ENCODE measurements around the gene P3H2.
"Not testable (repeated sequence)": the region's sequence is repeated elsewhere in the genome, so short reads cannot be mapped to it uniquely, and the experiment has no call there.

Gene P3H2

DNA sequence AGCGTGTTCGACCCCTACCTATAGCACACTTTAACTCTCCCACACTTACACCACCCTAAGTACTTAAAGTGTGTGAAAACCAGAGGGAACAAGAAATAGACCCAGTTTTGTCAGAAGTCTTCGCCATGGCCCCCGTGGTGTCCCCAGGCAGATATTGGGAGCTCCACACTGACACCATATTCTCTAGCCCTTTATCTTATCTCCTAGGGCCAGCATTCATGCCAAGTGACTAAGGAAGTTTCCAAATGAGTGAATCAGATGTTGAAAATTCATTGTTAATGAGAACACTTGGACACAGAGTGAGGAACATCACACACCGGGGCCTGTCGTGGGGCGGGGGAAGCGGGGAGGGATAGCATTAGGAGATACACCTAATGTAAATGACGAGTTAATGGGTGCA lies 31.8 kb downstream of the P3H2 start:
- no peak for FAIRE-seq
- DNase-seq (ENCODE audit: insufficient read length, low spot score), result no peak

DNA sequence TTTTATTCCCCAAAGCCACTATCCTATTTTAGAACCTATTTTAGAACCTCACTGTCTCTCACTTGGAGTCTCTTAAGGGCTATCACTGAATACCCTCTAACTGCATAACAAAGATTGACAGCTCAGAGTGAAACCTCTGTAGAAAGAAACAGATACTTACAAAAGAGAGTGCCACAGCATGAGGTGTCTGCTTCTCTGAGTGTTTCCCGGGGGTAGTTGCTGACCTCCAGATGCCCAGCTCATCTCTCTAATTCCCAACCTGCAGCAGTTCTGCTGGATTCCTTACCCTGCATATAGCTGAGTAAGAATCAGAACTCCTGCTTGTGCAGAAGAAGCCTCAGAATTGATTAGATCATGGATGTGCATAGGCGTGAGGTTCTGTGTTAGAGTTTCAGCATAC lies 34.5 kb downstream of the P3H2 start:
- DNase-seq (ENCODE audit: insufficient read length, low spot score) (no peak), FAIRE-seq (no peak)

DNA sequence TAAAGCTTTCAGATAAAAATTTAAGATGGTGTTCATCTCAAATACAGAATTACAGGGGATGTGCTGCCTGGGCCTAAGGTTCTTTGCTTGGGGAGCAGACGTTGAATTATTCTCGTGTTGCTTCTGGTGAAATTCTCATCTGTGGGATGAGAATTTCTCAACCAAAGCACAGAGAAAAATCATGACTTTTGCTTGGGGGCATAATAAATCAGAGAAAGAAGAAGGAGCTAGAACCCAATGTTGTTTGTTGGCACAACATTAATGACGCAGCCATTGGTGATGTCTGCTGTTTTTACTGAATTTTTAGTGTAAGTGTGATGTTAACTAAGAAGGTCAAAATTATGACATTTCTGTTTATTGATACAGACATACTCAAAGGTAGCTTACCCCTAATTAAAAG lies 35.7 kb downstream of the P3H2 start:
- no peak for FAIRE-seq
- no peak for DNase-seq (ENCODE audit: insufficient read length, low spot score)

DNA sequence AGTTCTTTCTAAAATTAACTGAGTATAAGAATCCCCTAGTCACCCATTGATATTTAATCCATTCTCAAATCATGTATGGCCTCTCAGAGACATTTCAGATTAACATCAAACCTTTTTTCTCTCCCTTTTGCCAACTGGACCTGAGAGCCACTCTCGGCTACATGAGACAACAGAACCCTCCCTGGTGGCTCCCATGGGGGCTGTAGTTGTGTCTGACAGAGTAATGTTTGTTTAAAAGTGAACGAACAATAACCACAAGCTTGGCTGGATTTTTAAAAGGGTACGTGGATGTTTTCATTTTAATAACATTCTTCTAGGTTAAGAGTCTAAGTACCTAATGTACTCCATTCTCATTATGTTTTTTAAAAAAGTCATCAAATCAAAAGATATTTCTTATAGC lies 37.1 kb downstream of the P3H2 start:
- DNase-seq (ENCODE audit: insufficient read length, low spot score), result no peak
- FAIRE-seq, result no peak

DNA sequence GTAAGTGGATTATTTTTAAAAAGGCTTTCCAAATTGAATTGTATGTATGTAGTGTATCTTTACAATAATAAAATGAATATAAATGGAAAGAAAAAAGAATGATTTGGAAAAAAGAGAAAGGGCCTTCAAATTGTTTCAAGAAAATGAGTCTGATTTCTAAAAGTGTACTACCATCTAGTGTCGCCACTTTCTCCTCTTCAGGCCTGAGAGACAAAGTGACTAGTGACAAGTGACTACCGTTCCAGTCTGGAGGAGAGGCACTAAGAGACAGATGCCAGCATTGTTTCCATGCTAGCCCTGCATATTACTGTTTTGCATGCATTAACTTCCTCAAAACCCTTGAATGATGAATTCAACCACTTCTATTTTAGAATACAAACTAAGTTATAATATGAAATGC lies 39.3 kb downstream of the P3H2 start:
- DNase-seq (ENCODE audit: insufficient read length, low spot score) (no peak), FAIRE-seq (no peak)

DNA sequence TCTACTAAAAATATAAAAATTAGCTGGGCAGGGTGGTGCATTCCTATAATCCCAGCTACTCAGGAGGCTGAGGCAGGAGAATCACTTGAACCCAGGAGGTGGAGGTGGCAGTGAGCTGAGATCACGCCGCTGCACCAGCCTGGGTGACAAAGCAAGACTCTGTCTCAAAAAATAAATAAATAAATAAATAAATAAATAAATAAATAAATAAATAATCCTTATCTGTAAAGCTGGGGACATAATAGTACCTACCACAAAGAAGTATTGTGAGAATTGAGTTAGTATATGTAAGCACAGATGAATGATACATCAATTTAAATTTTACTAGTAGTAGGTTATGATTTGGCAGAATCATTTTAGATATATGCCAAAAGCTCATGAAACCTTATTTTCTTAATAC lies 41.5 kb downstream of the P3H2 start:
- not testable (repeated sequence) for FAIRE-seq; DNase-seq (ENCODE audit: insufficient read length, low spot score)

DNA sequence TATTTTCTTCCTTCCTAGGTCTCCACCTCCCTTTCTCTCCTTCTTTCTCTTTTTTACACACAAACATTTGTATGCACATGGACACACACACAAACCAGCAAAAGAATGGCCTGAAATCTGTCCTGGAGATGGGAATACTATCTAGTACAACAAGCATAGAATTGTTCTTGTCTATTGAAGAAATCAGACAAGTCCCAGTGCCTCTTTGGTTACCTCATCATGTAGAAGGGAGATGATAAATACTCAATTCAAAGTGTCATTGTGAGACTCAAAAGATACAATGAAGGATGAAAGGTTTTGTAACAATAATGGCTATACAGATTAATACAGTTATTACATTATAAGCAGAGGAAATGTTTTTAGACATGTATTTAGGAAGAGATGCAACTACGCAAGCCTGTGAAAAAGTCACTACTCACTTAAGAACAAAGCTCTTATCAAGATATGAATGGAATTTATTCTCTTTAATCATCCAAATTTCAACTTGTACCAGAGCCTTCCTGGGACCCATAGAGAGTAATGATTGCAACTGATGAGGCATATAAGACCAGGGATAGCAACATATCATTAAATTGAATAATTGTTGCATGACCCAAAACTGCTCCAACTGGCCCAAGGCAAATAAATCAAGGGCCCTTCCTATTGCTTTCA lies 43.2 kb downstream of the P3H2 start:
- FAIRE-seq (no peak), DNase-seq (ENCODE audit: insufficient read length, low spot score) (no peak)

DNA sequence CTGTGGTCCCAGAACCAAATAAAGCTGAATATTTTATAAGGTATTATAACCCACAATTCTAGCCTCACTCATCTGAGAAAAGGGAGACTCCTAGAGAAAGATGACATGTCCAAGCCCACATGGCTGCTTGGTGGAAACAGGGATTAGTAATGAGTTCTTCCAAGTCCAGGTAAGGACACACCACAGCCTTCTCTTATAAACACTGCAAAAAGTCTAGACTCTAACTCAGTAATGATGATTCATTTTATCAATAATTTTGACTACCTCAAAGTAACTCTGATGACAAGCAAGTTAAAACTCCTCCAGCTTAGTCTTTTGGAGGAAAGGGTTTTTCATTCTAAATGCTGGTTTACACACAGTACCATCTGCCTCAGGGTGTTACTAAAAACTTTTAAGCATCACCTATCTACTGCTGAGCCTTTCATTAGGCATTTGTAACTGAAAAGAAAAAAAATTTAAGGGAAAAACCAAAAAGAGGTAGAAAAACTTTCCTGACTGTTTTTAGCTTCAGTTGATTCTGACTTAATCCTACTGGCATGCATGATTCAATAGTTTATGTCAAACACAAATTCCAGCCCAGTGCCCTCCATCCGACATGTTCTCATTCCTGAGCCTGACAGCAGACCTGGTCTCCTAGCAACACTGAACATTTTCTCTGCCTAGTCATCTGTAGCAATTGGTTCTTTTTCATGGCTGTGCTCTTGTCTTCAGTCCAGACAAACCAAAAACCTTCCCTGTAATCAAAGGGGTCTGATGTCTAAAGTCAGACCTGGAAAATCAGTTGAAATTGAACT lies 43.9 kb downstream of the P3H2 start:
- DNase-seq (ENCODE audit: insufficient read length, low spot score), result no peak
- FAIRE-seq, result no peak

DNA sequence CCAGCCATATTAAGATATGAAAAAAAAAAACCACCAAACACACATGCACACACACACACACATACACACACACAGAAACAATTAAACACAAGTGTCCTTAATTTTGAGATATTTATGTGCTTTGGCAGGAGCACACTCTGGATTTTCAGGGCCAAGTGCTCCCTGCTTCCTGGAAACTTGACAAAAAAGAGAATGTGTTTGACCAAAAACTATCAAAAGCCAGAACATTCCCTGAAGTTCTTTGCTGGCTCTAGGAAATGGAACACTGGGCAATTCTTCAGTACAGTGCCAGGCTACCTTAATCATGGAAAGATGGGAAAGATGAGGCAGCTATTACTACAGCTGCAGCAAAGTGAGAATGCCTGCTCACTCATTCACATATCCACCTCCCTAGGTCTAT lies 44.6 kb downstream of the P3H2 start:
- FAIRE-seq (no peak), DNase-seq (ENCODE audit: insufficient read length, low spot score) (no peak)

DNA sequence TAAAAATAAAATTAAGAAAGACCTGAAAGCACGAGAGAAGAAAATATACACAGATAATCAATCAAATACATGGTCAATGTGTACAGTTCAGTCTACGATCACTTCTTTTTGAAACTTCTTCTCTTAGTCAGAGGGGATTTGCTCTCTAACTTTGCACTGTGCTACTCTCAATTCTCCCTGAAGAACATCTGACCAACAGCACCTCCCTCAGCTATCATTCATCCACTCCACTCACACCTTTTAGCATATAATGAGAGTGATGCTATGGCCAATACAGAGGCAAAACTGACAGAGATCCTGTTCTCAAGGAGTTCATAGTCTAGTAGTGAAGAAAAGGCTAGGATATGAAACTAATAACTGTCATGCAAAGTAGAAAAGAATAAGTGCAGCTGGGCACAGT lies 45.9 kb downstream of the P3H2 start:
- DNase-seq (ENCODE audit: insufficient read length, low spot score) (no peak), FAIRE-seq (no peak)

DNA sequence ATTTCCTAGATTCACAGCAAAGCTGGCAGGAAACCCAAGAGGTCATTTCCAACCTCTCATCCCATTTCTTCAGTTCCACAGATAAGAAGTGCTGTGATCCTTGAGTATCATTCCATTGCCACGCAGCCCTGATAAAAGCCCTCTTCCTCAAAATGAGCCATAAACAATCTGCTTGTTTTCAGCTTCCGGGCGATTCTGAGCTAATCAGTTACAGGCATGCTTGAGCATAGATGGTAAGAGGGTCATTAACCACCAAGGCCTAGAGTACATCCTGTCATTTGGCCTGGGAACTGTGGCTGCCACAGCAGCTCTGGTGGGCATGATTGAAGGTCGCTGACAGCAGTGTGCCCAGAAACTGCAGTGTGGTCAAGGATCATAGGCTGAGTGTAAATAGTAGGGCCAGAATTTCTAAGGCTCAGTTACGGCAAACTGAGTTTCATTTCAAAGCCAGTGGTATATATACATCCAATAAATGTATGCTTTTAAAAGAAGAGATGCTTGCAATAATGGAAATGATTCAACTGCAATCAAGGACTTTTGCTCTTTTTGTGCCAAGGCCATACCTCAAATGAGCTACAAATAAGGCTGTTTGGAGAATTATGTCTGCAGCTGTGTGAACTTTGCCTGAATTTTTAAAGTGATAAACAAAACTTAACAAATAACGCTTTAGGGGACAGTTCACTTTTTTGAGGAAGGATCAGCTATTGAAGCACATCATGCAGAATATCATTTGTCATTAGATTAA lies 47.3 kb downstream of the P3H2 start:
- FAIRE-seq, result no peak

DNA sequence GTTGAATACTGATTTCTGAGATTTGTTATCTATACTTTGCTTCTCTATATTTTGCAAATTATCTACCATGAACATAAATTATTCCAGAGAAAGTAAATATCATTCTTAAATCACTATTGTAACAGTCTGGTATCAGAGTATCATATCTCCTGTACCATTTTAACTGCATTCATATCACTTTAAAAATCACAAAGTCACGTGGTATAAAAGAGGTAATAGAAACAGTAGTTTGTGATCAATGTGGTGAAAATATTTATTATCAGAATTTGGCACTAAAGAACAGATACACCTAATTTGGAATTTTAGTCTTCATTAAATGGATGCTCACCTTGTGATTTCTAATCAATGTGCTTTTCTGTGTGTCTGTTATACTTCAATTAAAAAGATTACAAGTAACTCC lies 47.8 kb downstream of the P3H2 start:
- no peak for FAIRE-seq
- no peak for DNase-seq (ENCODE audit: insufficient read length, low spot score)

More for the DNA sequence above, 47.3 kb downstream of the P3H2 start:
- DNase-seq (ENCODE audit: insufficient read length, low spot score), result no peak

DNA sequence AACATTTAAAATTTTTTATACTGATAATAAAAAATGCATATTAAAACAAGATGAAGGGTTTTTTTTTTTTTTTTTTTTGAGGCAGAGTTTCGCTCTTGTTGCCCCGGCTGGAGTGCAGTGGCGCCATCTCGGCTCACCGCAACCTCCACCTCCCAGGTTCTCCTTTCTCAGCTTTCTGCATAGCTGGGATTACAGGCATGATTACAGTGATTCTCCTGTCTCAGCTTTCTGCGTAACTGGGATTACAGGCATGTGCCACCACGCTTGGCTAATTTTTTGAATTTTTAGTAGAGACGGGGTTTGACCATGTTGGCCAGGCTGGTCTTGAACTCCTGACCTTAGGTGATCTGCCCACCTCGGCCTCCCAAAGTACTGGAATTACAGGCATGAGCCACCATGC lies 48.8 kb downstream of the P3H2 start:
- not testable (repeated sequence) for FAIRE-seq; DNase-seq (ENCODE audit: insufficient read length, low spot score)

DNA sequence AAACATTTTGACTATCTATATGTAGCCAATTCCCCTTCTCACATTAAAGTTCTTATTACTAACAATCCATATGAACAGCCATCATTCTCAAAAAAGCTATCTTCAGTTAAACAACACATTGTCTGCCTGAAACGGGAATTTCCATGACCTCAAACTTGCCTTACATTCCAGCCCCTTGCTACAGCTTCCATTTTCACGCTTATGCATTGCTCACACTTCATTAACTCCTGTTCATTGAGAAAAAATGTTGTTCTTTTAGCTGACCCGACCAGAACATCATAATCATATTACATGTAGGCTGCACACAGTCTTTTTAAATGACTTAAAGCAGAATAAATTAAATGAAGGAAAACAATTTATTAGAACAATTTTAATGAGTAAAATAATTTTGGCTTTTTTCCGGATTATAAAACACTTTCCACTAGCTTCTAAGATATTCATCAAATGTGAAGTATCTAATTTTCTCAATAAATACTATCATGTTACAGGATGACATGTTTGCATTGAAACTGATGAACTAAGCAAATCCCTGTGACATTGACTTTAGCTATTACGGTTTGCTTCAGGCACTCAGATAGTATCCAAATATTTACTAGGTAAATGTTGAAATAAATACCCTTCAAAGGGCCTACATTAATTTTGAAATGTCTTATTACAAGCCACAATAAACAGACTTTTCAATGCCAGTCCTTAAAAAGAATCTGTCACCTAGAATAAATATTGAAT lies 49.9 kb downstream of the P3H2 start:
- FAIRE-seq, result no peak

DNA sequence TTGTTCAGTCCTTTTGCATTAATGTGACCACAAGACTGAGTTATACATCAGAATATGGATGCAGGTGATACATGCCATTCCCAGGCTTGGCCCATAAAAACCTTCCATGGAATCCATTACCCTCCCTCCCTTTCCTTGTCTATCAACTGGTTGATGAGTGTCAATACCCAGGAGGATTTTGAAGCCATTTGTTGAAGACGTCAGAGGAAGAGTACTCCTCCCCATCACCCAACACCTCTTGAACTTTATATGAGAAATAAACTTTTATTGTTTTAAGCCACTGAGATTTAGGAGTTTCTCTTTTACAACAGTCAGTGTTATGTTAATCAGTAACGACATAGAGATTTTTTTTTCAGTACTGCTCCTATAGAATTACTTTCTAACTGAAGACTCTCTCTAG lies 55.5 kb downstream of the P3H2 start:
- FAIRE-seq (no peak), DNase-seq (ENCODE audit: insufficient read length, low spot score) (no peak)

More for the DNA sequence above, 49.9 kb downstream of the P3H2 start:
- no peak for DNase-seq (ENCODE audit: insufficient read length, low spot score)

DNA sequence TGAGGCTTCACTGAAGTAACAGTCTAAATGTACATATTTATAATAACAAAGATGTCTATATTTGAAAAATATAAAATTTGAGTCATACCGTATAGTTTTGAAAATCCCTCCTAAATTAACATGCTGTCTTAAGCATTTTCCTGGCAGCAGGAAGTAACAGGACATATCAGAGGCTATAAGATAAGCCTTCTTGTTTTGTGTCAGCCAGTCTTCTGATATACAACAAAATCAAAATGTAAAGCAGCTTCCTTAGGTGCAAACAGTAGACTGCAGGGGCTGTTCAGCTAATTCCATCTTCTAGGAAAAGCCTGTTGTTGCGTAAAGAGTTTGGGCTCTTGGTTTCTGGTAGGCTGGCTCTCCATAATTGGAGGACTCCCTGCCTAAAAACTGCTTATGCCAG lies 56.0 kb downstream of the P3H2 start:
- DNase-seq (ENCODE audit: insufficient read length, low spot score) (no peak), FAIRE-seq (no peak)

DNA sequence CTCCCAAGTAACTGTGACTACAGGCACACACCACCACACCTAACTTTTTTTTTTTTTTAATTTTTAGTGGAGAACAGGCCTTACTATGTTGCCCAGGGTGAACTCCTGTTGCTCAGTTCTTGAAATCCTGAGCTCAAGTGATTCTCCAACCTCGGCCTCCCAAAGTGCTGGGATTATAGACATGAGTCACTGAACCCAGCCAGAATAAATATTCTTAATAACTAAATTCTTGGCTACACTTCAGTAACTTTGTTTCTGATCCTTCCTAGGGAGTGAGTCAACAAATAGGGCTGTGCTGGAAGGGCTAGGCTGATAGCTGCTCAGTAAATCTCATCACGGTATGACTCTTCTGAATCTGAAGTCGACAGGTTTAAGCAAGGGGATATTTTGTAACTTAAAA lies 56.6 kb downstream of the P3H2 start:
- DNase-seq (ENCODE audit: insufficient read length, low spot score) (no peak), FAIRE-seq (no peak)

DNA sequence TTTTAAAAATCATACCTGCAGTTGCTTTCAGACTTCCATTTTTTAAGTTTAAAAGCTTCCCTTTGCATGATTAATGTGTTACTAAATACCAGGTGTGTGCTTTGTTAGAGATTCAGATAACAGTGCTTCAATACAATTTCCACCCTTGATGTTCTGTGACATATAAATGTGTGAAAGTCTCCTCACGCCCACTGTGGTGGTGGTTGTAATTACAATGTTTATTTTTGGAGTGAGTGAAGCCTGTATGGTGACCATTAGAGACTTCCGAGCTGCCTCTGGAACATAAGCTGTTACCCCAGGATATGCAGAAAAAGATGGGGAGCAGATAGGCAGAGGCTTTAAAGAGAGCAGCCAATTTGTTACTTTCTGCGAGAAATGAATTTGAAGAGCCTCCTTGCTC lies 57.2 kb downstream of the P3H2 start:
- DNase-seq (ENCODE audit: insufficient read length, low spot score), result no peak
- no peak for FAIRE-seq

DNA sequence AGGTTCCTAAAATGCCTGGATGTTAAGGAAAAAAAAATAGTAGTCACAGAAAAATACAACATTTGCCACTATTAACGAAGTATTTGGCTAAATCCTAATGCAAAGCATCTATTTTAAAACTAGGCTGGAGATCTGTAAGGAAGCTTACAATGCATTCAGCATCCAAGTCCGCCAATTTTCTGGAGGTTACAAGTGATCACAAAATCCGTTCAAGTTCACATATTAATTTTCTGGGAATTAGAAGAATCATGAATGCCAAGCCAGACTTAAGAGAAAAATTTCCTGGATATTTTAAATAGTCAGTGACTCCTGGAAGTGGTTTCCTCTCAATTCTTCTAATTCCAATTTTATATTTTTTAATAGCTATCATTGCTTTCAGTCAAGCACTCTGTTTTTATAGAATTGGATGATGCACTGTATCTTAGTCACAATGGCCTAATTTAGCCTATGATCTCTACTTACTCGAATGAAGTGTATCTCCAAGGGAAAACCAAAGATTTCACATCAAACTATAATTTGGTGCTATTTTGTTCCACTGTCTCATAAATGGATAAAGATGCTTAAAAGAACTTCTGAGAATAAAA lies 60.4 kb downstream of the P3H2 start:
- FAIRE-seq (no peak), DNase-seq (ENCODE audit: insufficient read length, low spot score) (no peak)

DNA sequence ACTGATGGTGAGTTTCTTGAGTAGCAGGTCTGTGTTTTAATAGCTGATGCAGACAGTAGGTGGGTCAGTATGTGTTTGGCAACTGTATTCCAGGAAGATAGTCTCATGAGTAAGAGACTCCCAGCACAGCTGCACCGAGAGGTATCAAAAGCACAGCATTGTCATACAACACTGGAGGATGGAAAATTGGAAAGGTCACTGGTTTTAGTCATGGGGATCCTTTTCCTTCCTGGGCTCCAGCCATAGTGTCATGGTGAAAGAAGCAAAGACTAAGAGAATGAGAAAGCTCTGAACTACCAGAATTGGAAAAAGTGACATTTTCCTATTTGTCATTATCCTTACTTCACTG lies 61.5 kb downstream of the P3H2 start:
- DNase-seq (ENCODE audit: insufficient read length, low spot score) (no peak), FAIRE-seq (no peak)

Data from GM19239 (cell line).